ENCODE measurements around the gene RNF150.

RNF150 gene

GRCh38 chr4:140924761-140925392 lies 208.4 kb downstream of the RNF150 start:
- no peak for DNase-seq (ENCODE audit: low read depth)

- no peak for DNase-seq (ENCODE audit: low read depth)
These were observed 226.0 kb downstream of the RNF150 start for GRCh38 chr4:140906993-140907962.

DNA sequence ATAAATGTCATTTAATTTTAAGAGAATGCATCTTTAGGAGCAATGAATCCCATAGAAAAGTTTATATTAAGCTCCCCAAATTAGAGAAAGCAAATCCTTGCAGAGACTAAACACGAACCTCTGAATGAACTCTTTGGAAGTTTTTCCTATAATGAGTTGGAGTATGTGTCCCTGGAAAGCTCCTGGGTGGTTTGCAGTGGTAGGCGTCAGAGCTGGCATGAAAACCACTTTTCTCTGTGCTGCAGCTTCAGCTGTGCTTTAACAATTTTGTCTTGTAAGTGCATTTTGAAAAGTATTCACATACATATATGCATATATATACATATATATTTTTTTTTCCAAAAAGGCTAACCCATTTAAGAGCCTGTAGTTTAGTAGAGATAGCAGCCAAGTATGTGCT lies 228.4 kb downstream of the RNF150 start:
- DNase-seq (ENCODE audit: low read depth) = no peak

DNA sequence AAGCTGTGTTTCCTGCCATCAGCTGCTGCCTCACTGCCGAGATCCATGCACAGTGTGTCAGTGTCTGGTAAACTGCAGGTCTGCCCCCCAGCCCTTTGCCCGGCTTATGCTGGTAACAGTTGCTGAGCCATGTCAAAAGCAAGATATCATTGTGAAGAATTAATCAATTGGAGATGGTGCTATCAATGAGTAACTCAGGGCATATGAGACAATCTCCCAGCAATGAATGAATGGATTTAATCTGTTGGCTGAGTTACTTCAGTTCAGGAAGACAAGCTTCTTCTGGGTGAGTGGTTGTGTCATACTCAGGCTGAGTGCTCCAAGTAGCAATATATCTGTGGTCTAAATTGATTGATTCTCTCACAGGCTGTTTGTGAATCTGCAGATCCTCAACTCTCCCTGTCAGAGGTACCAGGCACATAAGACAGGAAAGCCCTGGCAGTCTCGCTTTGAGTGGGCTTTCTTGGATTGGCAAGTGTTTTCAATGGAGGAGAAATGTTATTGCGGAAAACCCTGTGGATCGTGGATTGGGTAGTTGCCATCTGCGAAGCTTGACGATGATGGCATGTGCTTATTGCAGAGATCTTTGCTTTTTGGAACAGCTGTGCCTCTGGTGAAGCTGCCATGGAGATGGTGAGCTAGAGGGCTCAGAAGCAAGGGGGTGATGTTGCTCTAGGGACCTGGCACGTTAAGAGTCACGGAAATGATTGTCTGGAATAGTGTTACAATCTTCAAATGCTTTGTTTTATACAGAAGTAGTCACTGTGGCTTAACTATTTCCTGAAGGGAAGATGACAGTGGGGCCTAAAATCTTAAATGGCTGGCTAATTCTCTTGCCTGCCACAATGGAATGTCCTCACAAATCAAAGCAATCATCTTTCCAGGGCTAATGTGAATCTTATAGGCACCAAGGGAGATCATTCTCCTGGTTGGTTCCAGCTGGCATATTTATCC lies 229.5 kb downstream of the RNF150 start:
- no peak for DNase-seq (ENCODE audit: low read depth)

DNA sequence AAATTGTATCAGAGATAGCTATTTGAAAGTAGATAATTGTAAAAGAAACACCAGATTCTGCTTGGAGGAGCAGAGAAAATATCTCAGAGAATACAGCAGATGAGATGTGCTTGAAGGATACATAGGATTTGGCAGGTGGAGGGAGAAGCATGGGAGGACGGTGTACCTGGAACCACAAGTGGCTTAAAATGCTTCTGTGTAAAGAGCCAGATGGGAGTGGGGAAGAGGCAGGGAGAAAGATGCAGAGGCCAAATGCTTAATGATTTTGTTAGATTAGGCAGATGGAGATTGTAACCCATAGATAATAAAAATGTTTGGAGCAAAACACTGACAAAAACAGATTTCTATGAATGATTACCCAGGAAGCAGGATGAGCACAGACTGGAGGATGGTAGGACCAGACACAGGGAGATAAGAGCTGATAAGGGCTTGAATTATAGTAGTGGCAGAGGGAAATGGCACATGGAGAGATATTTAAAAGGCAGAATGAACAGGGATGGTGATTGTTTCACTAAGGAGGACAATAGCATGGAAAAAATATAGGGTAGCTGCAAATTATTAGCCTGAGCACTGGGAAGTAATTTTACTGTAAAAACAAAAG lies 231.4 kb downstream of the RNF150 start:
- no peak for DNase-seq (ENCODE audit: low read depth)

GRCh38 chr4:140893939-140894338 lies 239.3 kb downstream of the RNF150 start:
- no peak for DNase-seq (ENCODE audit: low read depth)

- no peak for DNase-seq (ENCODE audit: low read depth)
These were observed 245.2 kb downstream of the RNF150 start for GRCh38 chr4:140888054-140888453.

DNA sequence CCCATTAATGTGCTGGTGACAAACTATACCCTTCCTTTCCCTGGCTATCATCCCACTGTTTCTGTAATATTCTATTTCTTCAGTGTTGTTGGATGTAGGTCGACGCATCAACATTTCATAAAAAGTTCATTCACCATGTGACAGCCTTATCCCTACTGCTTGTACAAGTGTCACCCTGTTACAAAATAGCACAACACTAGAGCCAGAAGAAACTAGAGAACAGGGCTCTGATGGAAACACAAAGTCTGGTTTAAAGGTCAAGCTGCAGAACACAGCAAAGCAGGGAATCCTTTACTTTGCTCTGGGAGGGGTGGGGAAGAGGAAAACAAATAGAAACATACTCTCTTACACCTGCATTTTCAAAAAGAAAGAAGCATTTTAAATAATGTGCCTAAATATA lies 245.8 kb downstream of the RNF150 start:
- no peak for DNase-seq (ENCODE audit: low read depth)

GRCh38 chr4:140884431-140885058 lies 248.7 kb downstream of the RNF150 start:
- DNase-seq (ENCODE audit: low read depth) = no peak

DNA sequence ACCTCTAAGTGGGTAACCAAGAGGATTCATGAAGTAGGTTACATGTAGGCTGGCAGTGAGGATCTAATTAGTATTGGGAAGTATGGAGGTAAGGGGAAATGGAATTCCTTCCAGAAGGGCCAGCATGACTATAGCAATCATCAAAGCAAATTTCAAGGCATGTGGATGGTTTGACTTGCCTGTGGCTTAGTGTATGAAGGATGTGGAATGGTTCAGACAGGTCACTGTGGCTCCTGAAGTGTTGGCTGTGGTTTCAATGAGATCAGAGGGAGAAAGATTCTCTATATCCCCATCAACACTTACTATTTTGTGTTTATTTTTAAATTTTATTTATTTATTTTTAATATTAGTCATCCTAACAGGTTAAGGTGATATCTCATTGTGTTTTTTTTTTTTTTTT lies 255.5 kb downstream of the RNF150 start:
- DNase-seq (ENCODE audit: low read depth) = no peak

DNA sequence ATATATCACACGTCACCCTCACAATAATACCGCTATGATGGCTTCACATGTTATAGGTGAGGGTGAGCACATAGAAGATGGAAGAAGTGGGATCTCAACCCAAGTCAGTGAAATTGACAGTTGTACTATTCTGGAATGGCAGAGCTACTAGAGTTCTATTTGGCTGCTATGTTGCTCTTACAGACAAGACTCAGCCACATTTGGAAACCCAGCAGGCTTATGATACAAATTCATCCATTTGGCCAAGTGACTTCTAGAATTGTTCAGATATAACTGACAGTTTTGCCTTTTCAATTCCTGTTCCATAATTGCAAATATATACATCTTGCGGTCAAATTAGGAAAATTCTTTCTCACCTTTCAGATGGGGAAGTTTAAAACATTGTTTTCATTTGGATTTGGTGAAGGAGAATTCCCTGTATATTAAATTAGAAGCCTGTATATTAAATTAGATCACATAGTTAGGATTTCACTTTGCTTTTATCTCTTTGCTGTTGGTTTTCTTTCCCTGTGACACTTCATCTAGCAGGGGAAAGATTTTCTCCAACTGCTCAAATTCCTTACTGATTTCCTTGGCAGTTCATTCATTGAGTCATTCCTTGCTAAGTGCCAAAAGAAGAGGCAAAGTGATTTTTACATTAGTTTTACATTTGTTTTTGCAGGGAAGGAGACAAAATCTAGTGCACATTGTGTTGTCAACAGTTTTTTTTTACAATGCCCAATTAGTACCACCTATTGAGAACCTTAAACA lies 256.5 kb downstream of the RNF150 start:
- DNase-seq (ENCODE audit: low read depth) = no peak

DNA sequence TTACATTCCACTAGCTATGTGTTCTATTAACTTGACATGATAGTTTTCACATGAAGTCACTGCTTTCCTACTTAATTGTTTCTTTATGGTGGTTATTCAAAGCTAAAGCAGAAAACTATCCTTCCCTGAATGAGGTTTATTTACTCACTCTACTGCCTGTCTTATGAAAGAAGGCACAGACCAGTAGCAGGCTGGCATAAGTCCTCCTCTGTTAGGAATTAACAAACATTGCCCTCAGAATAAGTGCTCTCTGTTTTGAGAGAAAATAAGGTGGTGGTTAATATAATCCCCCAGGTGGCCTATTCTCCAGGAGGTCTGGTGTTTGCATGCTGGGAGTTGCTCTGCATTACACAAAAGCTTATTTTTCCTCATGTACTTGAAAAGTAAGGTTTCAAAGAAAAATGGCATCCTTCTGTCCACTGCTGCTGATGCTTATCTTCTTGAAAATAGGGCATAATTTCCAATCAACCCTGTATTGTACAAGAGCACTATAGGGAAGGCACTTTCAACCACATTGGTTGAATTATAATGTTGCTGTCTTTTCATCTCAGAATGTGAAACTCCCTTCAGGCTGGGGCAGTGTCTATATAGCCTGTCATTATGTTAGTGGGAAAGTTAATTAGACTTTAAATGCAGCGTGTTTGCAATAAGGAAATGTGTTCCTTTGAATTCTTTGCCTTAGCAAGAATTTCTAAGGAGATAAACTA lies 257.4 kb downstream of the RNF150 start:
- DNase-seq (ENCODE audit: low read depth) = no peak

GRCh38 chr4:140874056-140874455 lies 259.2 kb downstream of the RNF150 start:
- no peak for DNase-seq (ENCODE audit: low read depth)

DNA sequence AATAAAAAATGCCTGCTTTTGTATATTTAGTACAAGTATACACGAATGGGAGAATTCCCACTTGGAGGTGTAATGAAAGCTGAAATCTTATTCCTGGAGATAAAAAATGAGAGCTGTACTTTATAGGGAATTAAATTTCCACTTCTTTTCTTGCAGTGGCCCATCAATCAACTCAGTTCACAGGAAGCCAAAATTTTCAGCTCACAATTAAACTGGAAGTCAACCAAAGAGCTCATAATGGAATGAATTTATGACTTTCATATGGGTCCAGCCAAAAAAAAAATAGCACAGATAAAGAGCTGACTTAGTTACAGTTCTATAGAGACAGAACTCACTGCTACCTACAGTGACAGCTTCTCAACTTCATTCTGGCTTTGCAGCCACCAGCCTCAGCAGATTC lies 261.9 kb downstream of the RNF150 start:
- DNase-seq (ENCODE audit: low read depth) = no peak

DNA sequence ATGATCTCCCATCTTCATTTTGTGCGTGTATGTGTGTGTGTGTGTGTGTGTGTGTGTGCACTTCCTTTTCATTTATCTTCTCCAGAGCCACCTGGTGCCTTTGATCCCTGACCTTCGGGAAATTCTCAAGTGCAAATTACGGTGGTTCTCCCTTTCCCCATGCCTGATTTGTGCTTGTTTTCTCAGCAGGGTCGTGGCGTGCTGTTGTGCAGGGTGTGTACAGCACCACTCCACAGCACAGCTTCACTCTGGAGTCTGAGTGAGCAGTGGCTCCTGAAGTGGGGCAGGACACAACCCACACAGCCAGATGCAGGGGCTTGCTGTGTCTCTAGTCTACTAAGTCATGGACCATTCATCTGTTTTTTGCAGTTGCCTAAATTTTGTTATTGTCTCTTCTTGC lies 262.8 kb downstream of the RNF150 start:
- DNase-seq (ENCODE audit: low read depth) = no peak

DNA sequence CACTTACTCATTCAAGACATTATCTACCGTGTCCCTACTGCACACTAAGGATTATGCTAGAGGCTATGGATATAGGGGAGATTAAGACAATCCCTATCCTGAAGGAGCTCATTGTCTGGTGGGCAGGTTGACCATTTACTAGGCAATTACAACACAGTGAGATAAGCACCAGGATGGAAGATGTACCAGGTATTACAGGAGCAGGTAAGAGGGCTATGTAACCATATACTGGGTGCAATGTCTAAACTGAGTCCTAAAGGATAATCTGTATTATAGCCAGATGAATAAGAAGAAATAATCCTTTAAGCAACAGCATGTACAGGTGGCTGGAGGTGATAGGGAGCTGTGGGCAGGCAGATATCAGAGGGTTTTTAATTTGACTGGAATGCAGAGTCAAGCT lies 263.8 kb downstream of the RNF150 start:
- no peak for DNase-seq (ENCODE audit: low read depth)

GRCh38 chr4:140867356-140867755 lies 265.9 kb downstream of the RNF150 start:
- no peak for DNase-seq (ENCODE audit: low read depth)

DNA sequence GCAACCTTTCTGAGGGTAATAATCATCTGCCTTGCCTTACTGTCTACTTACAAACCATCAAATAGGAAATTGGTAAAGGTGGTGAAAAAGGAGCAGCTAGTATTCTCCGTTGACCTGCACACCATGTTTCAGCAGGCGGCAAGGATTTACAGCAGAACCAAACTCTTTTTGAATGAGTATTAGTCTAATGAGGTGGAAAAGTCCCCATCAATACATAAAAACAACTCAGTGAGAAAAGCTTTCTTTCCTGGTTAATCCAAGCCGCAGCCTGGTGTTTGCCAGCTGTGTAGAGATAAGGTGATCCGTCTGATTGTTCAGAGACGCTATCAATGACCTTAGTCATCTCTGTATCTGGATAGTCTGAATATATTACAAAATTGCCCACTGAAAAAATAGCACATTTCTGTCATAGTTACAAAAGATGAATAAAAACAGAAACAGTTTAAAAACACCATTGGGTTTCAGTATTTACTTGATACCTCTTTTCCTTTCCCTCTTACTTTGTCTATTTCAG lies 266.7 kb downstream of the RNF150 start:
- no peak for DNase-seq (ENCODE audit: low read depth)

DNA sequence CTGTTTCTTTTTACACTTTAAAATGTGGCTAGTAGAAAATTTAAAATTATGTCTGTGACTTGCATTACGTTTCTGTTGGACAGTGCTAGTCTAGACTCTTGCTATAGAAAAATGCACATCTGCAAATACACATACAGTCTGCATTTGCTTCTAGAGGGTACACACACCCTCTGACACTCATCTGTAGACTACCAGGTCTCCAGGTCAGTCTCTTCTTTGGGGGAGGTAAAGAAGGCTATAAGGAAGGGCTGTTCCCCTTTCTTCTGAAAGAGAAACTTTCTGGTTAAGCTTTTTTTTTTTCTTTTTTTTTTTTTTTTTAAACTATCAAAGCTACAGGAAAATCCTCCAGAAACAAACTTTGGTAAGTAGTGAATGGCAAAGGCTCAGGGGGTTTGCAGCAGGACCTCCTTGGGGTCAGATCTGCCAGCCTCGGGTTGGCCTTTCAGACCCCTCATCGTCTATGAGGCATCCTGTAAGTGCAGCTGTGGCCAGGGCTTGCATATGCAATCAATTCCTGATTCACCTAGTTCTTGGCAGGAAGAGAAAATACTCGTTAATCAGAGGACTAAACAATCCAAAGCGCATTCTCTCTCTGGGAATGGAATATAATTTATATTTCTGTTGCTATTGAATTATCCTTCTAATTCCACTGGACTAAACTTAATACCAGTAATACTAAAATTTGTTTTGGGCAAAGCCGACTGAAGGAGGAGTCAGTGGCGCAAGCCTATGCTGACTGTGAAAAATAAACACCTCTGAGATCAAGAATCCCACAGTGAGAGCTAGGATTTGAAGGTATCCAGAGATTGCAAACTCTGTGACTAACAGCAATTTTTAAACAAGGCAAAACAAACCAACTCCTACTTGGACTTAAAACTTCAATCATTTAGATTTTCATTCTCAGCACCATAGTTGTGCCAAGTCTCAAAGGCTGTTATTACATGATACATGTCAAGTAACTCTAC lies 267.7 kb downstream of the RNF150 start:
- no peak for DNase-seq (ENCODE audit: low read depth)
